Measurements from ENCODE around the gene AFF3.
A peak's percentile ranks its signal among the peaks of the same experiment; 100 is the strongest.

Gene AFF3

DNA sequence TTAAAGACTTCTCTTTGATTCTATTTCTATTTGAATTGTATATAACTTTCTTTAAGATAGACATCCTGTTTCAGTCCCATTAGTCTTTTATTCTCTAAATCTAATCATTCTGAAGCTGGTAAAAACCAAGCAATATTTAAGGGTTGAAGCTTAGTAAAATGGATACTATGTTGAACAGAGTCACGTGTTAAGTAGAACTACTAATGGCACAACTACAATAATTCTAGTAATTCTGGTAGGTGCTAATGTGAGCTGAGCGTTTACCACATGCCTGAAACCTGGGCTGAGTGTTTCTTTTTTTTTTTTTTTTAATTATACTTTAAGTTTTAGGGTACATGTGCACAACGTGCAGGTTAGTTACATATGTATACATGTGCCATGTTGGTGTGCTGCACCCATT, 8.9 kb upstream of the AFF3 start:
- no peak overlapping the region for H2AK5ac ChIP-seq (ENCODE audit: low read length, severe bottlenecking)
- no peak overlapping the region for H2BK15ac ChIP-seq (ENCODE audit: low read depth, poor library complexity, severe bottlenecking)
- no peaks in the 10 kb centered on the region for H3K9me3 ChIP-seq (ENCODE audit: control insufficient read depth, low read length)
- no peak overlapping the region for H4K91ac ChIP-seq (ENCODE audit: low read length)
- no peaks in the 10 kb centered on the region for H3K79me1 ChIP-seq (replicated peaks; ENCODE audit: low read length, poor library complexity, severe bottlenecking)
- no peak overlapping the region for H2BK5ac ChIP-seq (ENCODE audit: low read depth, low read length, poor library complexity, severe bottlenecking)
- H3K4me1 ChIP-seq (ENCODE audit: control insufficient read depth, insufficient read depth, low read depth, low read length), result no peaks in the 10 kb centered on the region
- no peak for DNase-seq
- H2BK12ac ChIP-seq (ENCODE audit: low read length in 2 of 2), result no peak overlapping the region
- H3K36me3 ChIP-seq (ENCODE audit: control insufficient read depth in 1 of 2, insufficient read depth in 2 of 2, low read depth in 1 of 2, low read length in 2 of 2), result no peaks in the 10 kb centered on the region
- H3K27me3 ChIP-seq (ENCODE audit: control insufficient read depth in 1 of 2, insufficient read depth in 1 of 2, low read length in 2 of 2), result peaks cover 0 to 3% of the 10 kb centered on the region in 2 experiments
- H3K27ac ChIP-seq (ENCODE audit: low read length, poor library complexity, severe bottlenecking), result no peak overlapping the region
- 100% methylated on average over 1 of the region's 3 CpGs for WGBS
- no peak overlapping the region for H3K4ac ChIP-seq (ENCODE audit: low read depth in 1 of 2, low read length in 2 of 2)
- no peak overlapping the region for H3K23ac ChIP-seq (ENCODE audit: low read length in 2 of 2)
- H2AFZ ChIP-seq (ENCODE audit: low read depth, low read length), result no peak overlapping the region
- no peak overlapping the region for H3K9ac ChIP-seq (ENCODE audit: low read length)
- H3K4me3 ChIP-seq (ENCODE audit: insufficient read depth in 1 of 2, low read depth in 1 of 2, low read length in 2 of 2), result no peak overlapping the region
- no peak overlapping the region for H2BK120ac ChIP-seq (ENCODE audit: low read depth, low read length)
- no peak overlapping the region for H3K14ac ChIP-seq (ENCODE audit: low read length in 2 of 2)
- no peak overlapping the region for H3K18ac ChIP-seq (ENCODE audit: low read depth in 1 of 2, low read length in 2 of 2)
- no peak overlapping the region for H4K8ac ChIP-seq (ENCODE audit: low read length)
- H3K4me2 ChIP-seq (ENCODE audit: low read length, poor library complexity, severe bottlenecking), result no peak overlapping the region

DNA sequence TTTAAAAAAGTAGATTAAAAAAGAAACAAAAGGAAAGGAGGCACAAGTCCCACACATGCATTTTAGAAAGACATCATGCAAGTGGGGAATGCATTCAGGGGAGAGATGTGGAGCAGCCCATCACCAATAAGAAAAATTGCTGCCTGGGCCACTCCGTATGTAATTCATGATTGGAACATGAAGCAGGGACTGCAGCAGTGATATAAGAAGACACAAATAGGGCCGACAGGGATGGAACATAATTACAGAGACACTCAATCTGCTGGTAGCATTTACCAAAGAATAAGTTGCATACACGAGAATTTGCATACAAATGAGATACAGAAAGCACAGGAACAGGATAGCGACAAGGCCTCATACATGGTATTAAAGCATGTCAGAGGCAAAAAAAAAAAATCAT, 6.5 kb upstream of the AFF3 start:
- WGBS, result 72% methylated on average over 2 of the region's 4 CpGs
- no peak overlapping the region for H3K4me3 ChIP-seq (ENCODE audit: insufficient read depth in 1 of 2, low read depth in 1 of 2, low read length in 2 of 2)
- H3K27me3 ChIP-seq (ENCODE audit: control insufficient read depth in 1 of 2, insufficient read depth in 1 of 2, low read length in 2 of 2), result peaks cover 0 to 5% of the 10 kb centered on the region in 2 experiments
- H4K91ac ChIP-seq (ENCODE audit: low read length), result no peak overlapping the region
- H3K79me1 ChIP-seq (replicated peaks; ENCODE audit: low read length, poor library complexity, severe bottlenecking), result no peaks in the 10 kb centered on the region
- no peak overlapping the region for H2BK15ac ChIP-seq (ENCODE audit: low read depth, poor library complexity, severe bottlenecking)
- H4K8ac ChIP-seq (ENCODE audit: low read length), result no peak overlapping the region
- DNase-seq, result no peak
- no peak overlapping the region for H3K4ac ChIP-seq (ENCODE audit: low read depth in 1 of 2, low read length in 2 of 2)
- no peak overlapping the region for H2BK120ac ChIP-seq (ENCODE audit: low read depth, low read length)
- no peak overlapping the region for H3K14ac ChIP-seq (ENCODE audit: low read length in 2 of 2)
- no peak overlapping the region for H3K9ac ChIP-seq (ENCODE audit: low read length)
- no peaks in the 10 kb centered on the region for H3K9me3 ChIP-seq (ENCODE audit: control insufficient read depth, low read length)
- no peak overlapping the region for H2AFZ ChIP-seq (ENCODE audit: low read depth, low read length)
- no peaks in the 10 kb centered on the region for H3K4me1 ChIP-seq (ENCODE audit: control insufficient read depth, insufficient read depth, low read depth, low read length)
- no peak overlapping the region for H3K4me2 ChIP-seq (ENCODE audit: low read length, poor library complexity, severe bottlenecking)
- H3K23ac ChIP-seq (ENCODE audit: low read length in 2 of 2), result no peak overlapping the region
- no peaks in the 10 kb centered on the region for H3K36me3 ChIP-seq (ENCODE audit: control insufficient read depth in 1 of 2, insufficient read depth in 2 of 2, low read depth in 1 of 2, low read length in 2 of 2)
- H2BK5ac ChIP-seq (ENCODE audit: low read depth, low read length, poor library complexity, severe bottlenecking), result no peak overlapping the region
- H2BK12ac ChIP-seq (ENCODE audit: low read length in 2 of 2), result no peak overlapping the region
- H3K18ac ChIP-seq (ENCODE audit: low read depth in 1 of 2, low read length in 2 of 2), result no peak overlapping the region
- H3K27ac ChIP-seq (ENCODE audit: low read length, poor library complexity, severe bottlenecking), result no peak overlapping the region
- H2AK5ac ChIP-seq (ENCODE audit: low read length, severe bottlenecking), result no peak overlapping the region

DNA sequence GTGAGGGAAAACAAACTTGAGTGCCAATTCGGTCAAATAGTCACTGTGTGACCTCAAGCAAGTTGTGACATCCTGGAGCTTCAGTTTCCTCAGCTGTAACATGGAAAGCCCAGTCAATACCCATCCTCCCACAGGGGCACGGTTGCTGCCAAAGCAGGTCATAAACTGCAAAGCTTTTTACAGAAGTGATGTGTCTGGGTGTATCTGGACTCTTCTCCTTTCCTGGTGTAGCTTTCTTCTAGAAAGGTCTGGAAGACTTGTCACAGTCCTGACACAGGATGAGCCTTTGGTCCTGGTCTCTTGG, 4.2 kb upstream of the AFF3 start:
- Histone ChIP-seq H2BK12ac (ENCODE audit: low read length in 2 of 2) (no peak overlapping the region), H3K27me3 (ENCODE audit: control insufficient read depth in 1 of 2, insufficient read depth in 1 of 2, low read length in 2 of 2) (peaks cover 0 to 7% of the 10 kb centered on the region in 2 experiments), H2AFZ (ENCODE audit: low read depth, low read length) (no peak overlapping the region), H2BK120ac (ENCODE audit: low read depth, low read length) (no peak overlapping the region), H3K18ac (ENCODE audit: low read depth in 1 of 2, low read length in 2 of 2) (no peak overlapping the region), H4K91ac (ENCODE audit: low read length) (no peak overlapping the region), H3K23ac (ENCODE audit: low read length in 2 of 2) (no peak overlapping the region), H3K36me3 (ENCODE audit: control insufficient read depth in 1 of 2, insufficient read depth in 2 of 2, low read depth in 1 of 2, low read length in 2 of 2) (no peaks in the 10 kb centered on the region), H3K27ac (ENCODE audit: low read length, poor library complexity, severe bottlenecking) (no peak overlapping the region), H3K79me1 (replicated peaks; ENCODE audit: low read length, poor library complexity, severe bottlenecking) (no peaks in the 10 kb centered on the region), H3K4ac (ENCODE audit: low read depth in 1 of 2, low read length in 2 of 2) (no peak overlapping the region), H3K14ac (ENCODE audit: low read length in 2 of 2) (peak overlapping the region in 1 of 2 experiments; percentile 12), H3K4me2 (ENCODE audit: low read length, poor library complexity, severe bottlenecking) (no peak overlapping the region), H2BK5ac (ENCODE audit: low read depth, low read length, poor library complexity, severe bottlenecking) (no peak overlapping the region), H2BK15ac (ENCODE audit: low read depth, poor library complexity, severe bottlenecking) (no peak overlapping the region), H3K9ac (ENCODE audit: low read length) (no peak overlapping the region), H4K8ac (ENCODE audit: low read length) (no peak overlapping the region), H3K9me3 (ENCODE audit: control insufficient read depth, low read length) (no peaks in the 10 kb centered on the region), H3K4me1 (ENCODE audit: control insufficient read depth, insufficient read depth, low read depth, low read length) (no peaks in the 10 kb centered on the region), H3K4me3 (ENCODE audit: insufficient read depth in 1 of 2, low read depth in 1 of 2, low read length in 2 of 2) (no peak overlapping the region), H2AK5ac (ENCODE audit: low read length, severe bottlenecking) (no peak overlapping the region)
- no peak for DNase-seq
- 77% methylated on average over 2 of the region's 2 CpGs for WGBS

DNA sequence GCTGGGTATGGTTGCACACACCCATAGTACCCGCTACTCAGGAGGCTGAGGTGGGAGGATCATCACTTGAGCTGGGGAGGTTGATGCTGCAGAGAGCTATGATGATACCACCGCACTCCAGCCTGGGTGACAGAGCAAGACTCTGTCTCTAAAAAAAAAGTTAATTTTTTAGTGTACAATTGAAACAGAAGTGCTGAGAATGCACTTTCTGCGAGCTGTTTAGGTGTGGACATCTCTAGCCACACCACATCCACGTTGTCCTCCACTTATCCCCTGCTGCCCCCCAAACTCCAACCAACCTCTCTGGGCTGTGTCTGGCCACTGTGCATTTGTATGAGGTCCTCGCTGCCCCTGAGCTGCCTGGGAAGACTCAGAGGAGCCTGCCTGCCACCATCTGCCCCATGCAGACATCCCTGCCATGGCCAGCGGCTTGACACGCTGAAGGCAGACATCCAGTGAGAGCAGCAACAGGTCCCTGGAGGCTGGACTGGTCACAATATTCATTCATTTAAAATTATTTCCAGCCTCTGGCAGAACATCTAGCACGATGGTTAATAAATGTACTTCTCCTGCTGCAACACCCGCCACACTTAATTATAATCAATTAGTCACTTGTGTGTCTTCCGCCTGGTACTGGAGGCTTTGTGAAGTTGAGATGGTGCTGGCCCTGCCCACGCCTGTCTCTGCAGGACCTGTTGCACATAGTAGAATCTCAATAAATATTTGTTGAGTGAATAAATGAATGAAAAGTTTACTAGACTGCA, 3.7 kb upstream of the AFF3 start:
- Histone ChIP-seq H2AFZ (ENCODE audit: low read depth, low read length) (no peak overlapping the region), H3K9me3 (ENCODE audit: control insufficient read depth, low read length) (no peaks in the 10 kb centered on the region), H2AK5ac (ENCODE audit: low read length, severe bottlenecking) (no peak overlapping the region), H2BK12ac (ENCODE audit: low read length in 2 of 2) (no peak overlapping the region), H3K4me1 (ENCODE audit: control insufficient read depth, insufficient read depth, low read depth, low read length) (no peaks in the 10 kb centered on the region), H3K14ac (ENCODE audit: low read length in 2 of 2) (no peak overlapping the region), H3K27me3 (ENCODE audit: control insufficient read depth in 1 of 2, insufficient read depth in 1 of 2, low read length in 2 of 2) (peaks cover 0 to 7% of the 10 kb centered on the region in 2 experiments), H3K4me2 (ENCODE audit: low read length, poor library complexity, severe bottlenecking) (no peak overlapping the region), H3K4me3 (ENCODE audit: insufficient read depth in 1 of 2, low read depth in 1 of 2, low read length in 2 of 2) (no peak overlapping the region), H2BK5ac (ENCODE audit: low read depth, low read length, poor library complexity, severe bottlenecking) (no peak overlapping the region), H3K18ac (ENCODE audit: low read depth in 1 of 2, low read length in 2 of 2) (no peak overlapping the region), H2BK120ac (ENCODE audit: low read depth, low read length) (no peak overlapping the region), H3K27ac (ENCODE audit: low read length, poor library complexity, severe bottlenecking) (no peak overlapping the region), H4K91ac (ENCODE audit: low read length) (no peak overlapping the region), H3K23ac (ENCODE audit: low read length in 2 of 2) (no peak overlapping the region), H3K79me1 (replicated peaks; ENCODE audit: low read length, poor library complexity, severe bottlenecking) (no peaks in the 10 kb centered on the region), H2BK15ac (ENCODE audit: low read depth, poor library complexity, severe bottlenecking) (no peak overlapping the region), H3K9ac (ENCODE audit: low read length) (no peak overlapping the region), H4K8ac (ENCODE audit: low read length) (no peak overlapping the region), H3K36me3 (ENCODE audit: control insufficient read depth in 1 of 2, insufficient read depth in 2 of 2, low read depth in 1 of 2, low read length in 2 of 2) (no peaks in the 10 kb centered on the region), H3K4ac (ENCODE audit: low read depth in 1 of 2, low read length in 2 of 2) (no peak overlapping the region)
- WGBS, result 91% methylated on average over 10 of the region's 11 CpGs
- DNase-seq, result no peak

All from mesenchymal stem cell (in vitro differentiated cells and primary cell).